Adrenal gland (tissue), 12 donors: Measurements from ENCODE around the gene RGS9BP. TPM values are rescaled to one million over a fixed set of nuclear protein-coding genes. Genes with fewer than 3 reads are reported as not detected.
A peak's percentile ranks its signal among the peaks of the same experiment; 100 is the strongest.
"Not testable (repeated sequence)": the region's sequence is repeated elsewhere in the genome, so short reads cannot be mapped to it uniquely, and the experiment has no call there.

Experiments used
- DNase-seq, 7 donors: peaks; one replicate each; pipeline ENCODE4 v3.0.0-alpha.2; 2019 to 2020
- H3K27ac ChIP-seq, 5 donors: fragments of 200-600 bp; sonication (generic) in 4 of 5; 1 replicate in 3 of 5; 2 replicates in 2 of 5; pipeline versions ENCODE4 v1.5.1 to v1.8.0; 2016 to 2020; ENCODE audit warnings: mild to moderate bottlenecking in 1 of 5
- H3K27me3 ChIP-seq: fragments of 200-600 bp; 2 replicates; pipeline ENCODE4 v1.8.0; 2021
- H3K36me3 ChIP-seq, 2 donors: fragments of 200-600 bp; replicated peaks in 1 of 2; 1 replicate in 1 of 2; 2 replicates in 1 of 2; pipeline versions ENCODE4 v1.5.1 to v1.8.0; 2018 to 2022
- H3K4me1 ChIP-seq, 2 donors: fragments of 200-600 bp; replicated peaks in 1 of 2; 1 replicate in 1 of 2; 2 replicates in 1 of 2; pipeline versions ENCODE4 v1.5.1 to v1.8.0; 2018 to 2021
- H3K4me3 ChIP-seq, 4 donors: fragments of 200-600 bp; sonication (generic) in 3 of 4; one replicate each; pipeline ENCODE4 v1.5.1; 2016 to 2018
- H3K9me3 ChIP-seq, 3 donors: fragments of 200-600 bp; sonication (generic) in 1 of 3; replicated peaks in 1 of 3; 1 replicate in 2 of 3; 2 replicates in 1 of 3; pipeline versions ENCODE4 v1.5.1 to v1.8.0; 2016 to 2021
- CTCF ChIP-seq, 6 experiments: fragments of 450-650 bp in 4 of 6; fragments of 200-600 bp in 2 of 6; sonication (generic) in 1 of 6; IDR thresholded peaks; 1 replicate in 5 of 6; 2 replicates in 1 of 6; pipeline versions ENCODE4 v1.5.1 to v1.8.0; 2016 to 2021; ENCODE audit warnings: antibody characterized with exemption in 6 of 6, mild to moderate bottlenecking in 2 of 6, moderate library complexity in 1 of 6
- POLR2A ChIP-seq, 2 donors: fragments of 450-650 bp; IDR thresholded peaks; one replicate each; pipeline ENCODE4 v1.6.1; 2017; ENCODE audit warnings: antibody characterized with exemption in 2 of 2, mild to moderate bottlenecking in 2 of 2, moderate library complexity in 1 of 2
- WGBS, 4 donors: extraction: QIAGEN DNeasy Blood & Tissue Kit in 2 of 4; methylation state at CpG; one replicate each; pipeline versions ENCODE4 v1.1.5 to v1.1.7; 2013 to 2017; 5-methylcytosine and 5-hydroxymethylcytosine counted together
- intact Hi-C, 2 donors: fragments of 100-400 bp; cut with DNase I; formaldehyde crosslinking; loops; one replicate each; pipeline versions ENCODE4 v1.14.1 to v1.15.0; 2022 to 2023
- polyA plus RNA-seq, 3 donors: library from polyadenylated mRNA; stranded (reverse); fragments of 200-250 nt in 2 of 3; fragments of 350-450 nt in 1 of 3; fragmentation: Illumina TruSeq in 1 of 3; extraction: RNeasy Lipid Tissue Mini Kit (QIAGEN cat#74804) in 1 of 3; gene quantifications; one replicate each; pipeline ENCODE4 v1.2.3, GENCODE V29; 2013 to 2014
- total RNA-seq, 9 donors: library from RNA; depleted of rRNA in 4 of 9; stranded (reverse); fragments of >200 nt in 4 of 9; fragments of 120-200 nt in 1 of 9; fragmentation: NEBNext Ultra II Directional in 1 of 9; extraction: Animal tissue kit (Norgen Biotek cat#: 25700) in 1 of 9; gene quantifications; one replicate each; pipeline versions ENCODE4 v1.1.0 to v1.2.4, GENCODE V29; 2013 to 2023
- donor health status: healthy with polysubstance abuse.
- donor health status: Bipolar disorder and iron deficiency.
- donor health status: DM: yes; HTN: yes; CAD: no.
- donor health status: DM: no; HTN: no; CAD: no.
- donor health status: DM: no; HTN: no; CAD: no.
- donor health status: DM: yes; HTN: yes; CAD: no.

Gene RGS9BP
- total and polyA plus RNA-seq, 12 donors, result 0.10 to 2.3 (median 0.79) TPM

DNA sequence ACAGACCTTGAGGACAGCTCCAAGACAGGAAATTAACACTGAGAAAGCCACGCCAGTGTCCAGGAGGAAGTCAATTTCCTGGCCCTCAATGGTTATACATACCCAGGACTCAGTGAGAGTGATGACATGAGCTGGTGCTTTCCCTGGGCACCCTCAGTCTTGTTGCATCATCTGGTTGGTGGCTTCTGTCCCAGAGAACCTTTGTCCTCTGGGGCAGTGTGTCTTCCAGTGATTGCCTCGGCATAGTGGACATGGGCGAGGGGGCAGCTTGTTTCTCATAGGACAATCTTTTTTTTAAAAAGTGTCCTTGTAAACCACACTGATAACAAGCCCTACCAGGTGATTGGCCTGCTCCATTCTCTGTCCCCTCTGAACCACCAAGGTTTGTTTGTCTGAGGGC is 21.1 kb downstream of the RGS9BP start:
- H3K27me3 ChIP-seq, H3K4me3 ChIP-seq, H3K9me3 ChIP-seq, intact Hi-C loops: not testable (repeated sequence)
- H3K27ac ChIP-seq, result peak overlapping the region in 3 of 5 donors; percentile 29 to 68 (median 61)
- DNase-seq, result peak; percentile 54 to 90 (median 76)
- peaks cover 29 to 59% of the 10 kb centered on the region in 2 donors for H3K4me1 ChIP-seq
- H3K36me3 ChIP-seq, result peaks cover 0 to 11% of the 10 kb centered on the region in 2 donors
- 28 to 50% (median 36%) methylated on average over 3 of the region's 3 CpGs for WGBS, 4 donors

DNA sequence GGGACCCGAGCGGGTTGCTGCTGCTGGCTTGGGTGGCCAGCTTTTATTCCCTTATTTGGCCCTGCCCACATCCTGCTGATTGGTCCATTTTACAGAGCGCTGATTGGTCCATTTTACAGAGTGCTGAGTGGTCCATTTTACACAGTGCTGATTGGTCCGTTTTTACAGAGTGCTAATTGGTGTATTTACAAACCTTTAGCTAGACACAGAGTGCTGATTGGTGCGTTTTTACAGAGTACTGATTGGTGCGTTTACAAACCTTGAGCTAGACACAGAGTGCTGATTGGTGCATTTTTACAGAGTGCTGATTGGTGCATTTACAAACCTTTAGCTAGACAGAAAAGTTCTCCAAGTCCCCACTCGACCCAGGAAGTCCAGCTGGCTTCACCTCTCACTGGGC is 24.5 kb downstream of the RGS9BP start:
- intact Hi-C loops, result not testable (repeated sequence)

DNA sequence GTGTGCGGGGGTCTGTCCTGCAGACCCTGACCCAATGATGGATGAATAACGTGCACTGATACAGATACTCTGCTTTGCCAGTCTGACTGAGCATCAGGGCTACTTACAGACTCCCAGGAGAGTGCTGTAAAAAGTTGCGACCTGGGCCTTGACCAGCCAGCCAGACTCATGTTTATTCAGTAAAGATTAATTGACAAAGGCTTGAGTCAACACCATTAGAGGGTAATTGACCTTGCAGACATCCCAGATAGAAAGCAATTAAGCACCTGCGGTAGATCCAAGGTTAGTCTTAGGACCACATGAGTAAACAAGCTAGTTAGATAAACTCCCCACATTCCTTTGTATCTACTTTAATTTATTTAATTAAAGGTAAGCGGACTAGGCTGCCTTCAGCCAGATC is 26.4 kb downstream of the RGS9BP start:
- Histone ChIP-seq H3K4me1 (peaks cover 0 to 16% of the 10 kb centered on the region in 2 donors), H3K36me3 (peaks cover 0 to 15% of the 10 kb centered on the region in 2 donors), H3K4me3 (no peak overlapping the region), H3K27me3 (no peaks in the 10 kb centered on the region), H3K9me3 (peaks cover 0 to 11% (median 6%) of the 10 kb centered on the region in 3 donors), H3K27ac (no peak overlapping the region)
- 45 to 64% (median 54%) methylated on average over 5 of the region's 5 CpGs for WGBS, 4 donors
- intact Hi-C loops, result no loop called here
- TF ChIP-seq POLR2A (IDR thresholded peaks at IDR 0.05), result no peak
- no peak for TF ChIP-seq CTCF (IDR thresholded peaks at IDR 0.05)
- peak in 1 of 7 donors; percentile 38 for DNase-seq

More for the DNA sequence above, 24.5 kb downstream of the RGS9BP start:
- DNase-seq, H3K27ac ChIP-seq, H3K4me3 ChIP-seq, H3K27me3 ChIP-seq: not testable (repeated sequence)
- Histone ChIP-seq H3K36me3 (peaks cover 0 to 15% of the 10 kb centered on the region in 2 donors), H3K4me1 (peaks cover 6 to 35% of the 10 kb centered on the region in 2 donors), H3K9me3 (peaks cover 0 to 11% (median 6%) of the 10 kb centered on the region in 3 donors)
- 91 to 98% (median 97%) methylated on average over 7 of the region's 7 CpGs for WGBS, 4 donors

DNA sequence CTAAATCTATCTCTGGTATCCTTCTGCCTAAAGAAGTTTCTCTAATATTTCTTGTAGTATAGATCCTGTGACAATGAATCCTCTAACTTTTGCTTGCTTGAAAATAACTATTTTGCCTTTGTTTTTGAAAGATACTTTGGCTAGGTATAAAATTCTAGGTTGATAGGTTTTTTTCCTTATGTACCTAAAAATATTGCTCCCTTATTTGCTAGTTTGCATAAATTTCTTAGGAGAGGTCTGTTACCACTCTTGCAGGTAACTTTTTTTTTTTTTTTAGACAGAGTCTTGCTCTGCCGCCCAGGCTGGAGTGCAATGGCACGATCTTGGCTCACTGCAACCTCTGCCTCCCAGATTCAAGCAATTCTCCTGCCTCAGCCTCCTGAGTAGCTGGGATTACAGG is 28.4 kb downstream of the RGS9BP start:
- H3K27ac ChIP-seq, H3K36me3 ChIP-seq: not testable (repeated sequence)

GRCh38 chr19:32708457-32708856 is 32.8 kb downstream of the RGS9BP start:
- 69 to 80% (median 72%) methylated on average over 3 of the region's 3 CpGs for WGBS, 4 donors
- H3K36me3 ChIP-seq, result peaks cover 0 to 28% of the 10 kb centered on the region in 2 donors

More for the DNA sequence above, 28.4 kb downstream of the RGS9BP start:
- WGBS, 4 donors, result 97 to 100% (median 99%) methylated on average over 2 of the region's 2 CpGs
- H3K4me1 ChIP-seq, H3K4me3 ChIP-seq, H3K27me3 ChIP-seq, intact Hi-C loops, DNase-seq: not testable (repeated sequence)
- peaks cover 0 to 11% (median 6%) of the 10 kb centered on the region in 3 donors for H3K9me3 ChIP-seq

More at GRCh38 chr19:32708457-32708856, 32.8 kb downstream of the RGS9BP start:
- intact Hi-C loops, result no loop called here
- H3K27ac ChIP-seq, result no peak overlapping the region
- no peak overlapping the region for H3K4me3 ChIP-seq
- no peaks in the 10 kb centered on the region for H3K27me3 ChIP-seq
- no peaks in the 10 kb centered on the region for H3K4me1 ChIP-seq
- TF ChIP-seq POLR2A (IDR thresholded peaks at IDR 0.05), result no peak
- TF ChIP-seq CTCF (IDR thresholded peaks at IDR 0.05), result no peak
- peaks cover 0 to 11% (median 6%) of the 10 kb centered on the region in 3 donors for H3K9me3 ChIP-seq
- peak in 1 of 7 donors; percentile 39 for DNase-seq
